GM21825 (cell line): ENCODE results near the gene FREM1.

Experiments used
- ATAC-seq: cut with Tn5 transposase; IDR thresholded peaks from one replicate; pipeline ENCODE4 v1.9.1; 2021; ENCODE audit warnings: mild to moderate bottlenecking, moderate library complexity; ENCODE audit not compliant: unreplicated experiment

FREM1 gene

DNA sequence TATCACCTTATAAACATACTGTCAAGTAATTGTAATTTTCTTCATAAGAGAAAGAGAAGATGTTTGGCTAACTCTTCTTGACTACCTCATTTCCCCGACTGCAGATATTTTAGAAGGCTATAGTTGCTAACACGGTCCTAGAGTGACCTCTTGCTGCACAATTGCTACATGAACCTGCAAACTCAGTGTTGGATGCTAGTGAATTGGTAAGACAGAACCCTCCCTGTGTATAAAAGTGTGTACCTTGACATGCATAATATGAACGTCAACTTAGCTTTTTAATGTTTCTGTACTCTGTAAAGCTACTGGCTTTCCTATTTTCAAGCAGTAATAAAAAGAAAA is 141.0 kb downstream of the FREM1 start:
- ATAC-seq, result peak; percentile 57

DNA sequence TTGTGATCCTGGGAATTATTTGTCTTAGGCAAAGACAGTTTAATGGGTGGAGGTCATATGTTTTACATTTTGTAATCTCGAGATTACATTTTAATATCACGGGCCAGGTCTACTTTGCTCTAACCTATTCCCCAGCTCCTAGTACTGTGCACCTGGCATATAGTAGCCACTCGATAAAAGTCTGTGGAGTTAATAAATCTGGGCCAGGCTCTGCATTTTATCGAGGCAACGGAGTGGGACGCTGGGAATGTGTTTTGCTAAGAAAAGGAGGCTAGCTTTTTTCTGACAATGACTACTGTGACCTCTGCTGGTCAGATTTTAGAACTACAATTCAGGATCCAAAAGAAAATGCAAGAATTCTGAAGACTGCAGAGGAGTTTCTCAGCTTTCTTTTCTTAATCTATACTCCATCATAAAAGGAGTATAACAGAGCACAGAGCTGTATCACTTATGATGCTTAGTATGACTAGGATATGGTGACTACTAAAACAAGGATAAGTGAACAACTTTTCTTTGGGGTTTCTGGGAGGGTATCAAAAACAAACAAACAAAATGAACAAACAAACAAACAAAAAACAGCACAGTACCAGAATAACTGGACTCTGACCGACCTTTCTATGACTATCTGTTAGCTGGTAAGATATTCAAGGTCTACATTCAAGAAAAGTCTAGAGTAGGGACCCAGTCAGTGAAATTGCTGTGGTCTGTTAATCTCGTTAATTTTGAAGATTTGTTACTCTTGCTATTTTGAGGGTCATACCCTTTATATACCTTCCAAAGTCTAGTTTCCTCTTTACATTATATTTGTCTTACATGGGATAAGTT is 141.6 kb downstream of the FREM1 start:
- ATAC-seq, result no peak

DNA sequence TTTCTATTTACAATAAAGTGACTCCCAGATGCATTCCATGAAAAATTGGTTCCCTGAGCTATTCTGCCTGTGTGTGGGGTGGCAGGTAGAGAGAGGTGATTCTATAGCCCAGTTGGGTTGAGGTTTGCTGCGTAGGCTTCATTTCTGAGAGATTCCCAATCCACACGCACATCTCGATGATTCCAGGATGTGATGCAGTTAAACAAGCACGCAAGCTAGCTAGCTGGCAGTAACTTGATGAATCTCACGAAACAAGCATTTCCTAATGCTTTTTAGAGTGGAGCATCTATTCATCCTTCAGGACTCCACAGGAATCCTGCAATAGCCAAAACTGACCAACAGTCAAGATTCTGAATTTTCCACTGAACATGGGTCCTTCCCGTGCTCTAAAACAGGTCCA is 143.9 kb downstream of the FREM1 start:
- no peak for ATAC-seq

DNA sequence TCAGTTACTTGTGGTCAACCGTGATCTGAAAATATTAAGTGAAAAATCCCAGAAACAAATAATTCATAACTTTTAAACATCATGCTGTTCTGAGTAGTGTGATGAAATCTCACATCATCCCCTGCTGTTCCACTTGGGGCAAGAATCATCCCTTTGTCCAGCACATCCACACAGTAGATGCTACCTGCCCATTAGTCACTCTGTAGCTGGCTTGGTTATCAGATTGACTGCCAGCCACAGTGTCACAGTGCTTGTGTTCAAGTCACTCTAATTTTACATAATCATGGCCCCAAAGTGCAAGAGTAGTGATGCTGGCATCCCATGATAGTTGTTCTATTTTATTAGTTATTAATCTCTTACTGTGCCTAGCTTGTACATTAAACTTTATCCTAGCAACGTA is 148.6 kb downstream of the FREM1 start:
- no peak for ATAC-seq

DNA sequence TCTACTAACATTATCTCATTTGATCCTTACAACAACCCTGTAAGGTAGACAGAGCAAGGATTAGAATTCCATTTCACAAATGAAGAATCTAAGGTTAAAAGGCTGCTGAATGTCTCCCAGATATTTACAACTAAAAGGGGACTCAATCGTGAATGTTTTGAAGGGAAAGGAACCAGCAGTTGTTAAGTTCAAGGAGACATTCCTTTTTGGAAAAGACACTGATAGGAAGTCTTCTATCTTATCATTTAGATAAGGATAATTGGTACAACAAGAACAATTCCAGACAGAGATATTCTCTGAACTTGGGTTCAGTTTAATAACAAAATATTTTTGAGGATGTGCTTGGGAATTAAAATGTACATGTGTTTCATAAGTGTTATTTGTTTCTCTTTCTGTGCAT is 150.2 kb downstream of the FREM1 start:
- no peak for ATAC-seq

DNA sequence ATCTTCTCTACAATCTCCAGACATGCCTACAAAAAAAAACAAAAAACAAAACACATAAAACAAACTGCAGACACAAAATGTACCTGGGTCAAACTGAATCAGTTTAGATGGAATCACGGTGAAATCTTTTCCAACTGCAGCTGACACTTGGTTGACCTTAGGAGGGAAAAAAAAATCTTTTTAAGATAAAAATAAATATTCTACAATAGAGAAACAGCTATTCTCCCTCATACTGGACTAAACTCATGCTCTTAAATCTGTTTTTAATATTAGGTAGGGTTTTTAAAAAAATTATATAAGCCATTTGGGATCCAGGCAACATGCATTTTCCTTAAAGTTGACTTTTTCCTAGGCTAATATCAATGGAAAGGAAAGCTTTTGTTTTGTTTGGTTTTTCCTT is 153.9 kb downstream of the FREM1 start:
- ATAC-seq, result no peak

DNA sequence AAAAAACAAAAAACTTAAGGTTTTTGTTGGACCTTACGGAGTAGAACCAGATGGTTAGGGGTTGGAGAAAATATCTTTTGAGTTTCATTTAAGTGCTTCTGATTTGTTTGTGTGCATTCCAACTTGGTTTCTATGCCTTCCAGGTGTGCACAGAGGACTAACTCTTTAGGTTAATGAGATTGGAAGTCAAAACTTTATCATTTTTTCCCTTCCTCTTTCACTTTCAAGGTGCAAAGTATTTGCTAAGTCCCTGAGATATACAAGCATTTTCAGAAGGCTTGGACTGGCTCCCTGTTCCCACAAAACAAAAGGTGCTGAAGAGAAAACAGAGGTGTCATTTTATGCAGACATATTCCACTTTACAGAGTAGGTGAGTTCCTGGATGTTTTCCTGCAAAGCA is 157.4 kb downstream of the FREM1 start:
- ATAC-seq, result no peak

DNA sequence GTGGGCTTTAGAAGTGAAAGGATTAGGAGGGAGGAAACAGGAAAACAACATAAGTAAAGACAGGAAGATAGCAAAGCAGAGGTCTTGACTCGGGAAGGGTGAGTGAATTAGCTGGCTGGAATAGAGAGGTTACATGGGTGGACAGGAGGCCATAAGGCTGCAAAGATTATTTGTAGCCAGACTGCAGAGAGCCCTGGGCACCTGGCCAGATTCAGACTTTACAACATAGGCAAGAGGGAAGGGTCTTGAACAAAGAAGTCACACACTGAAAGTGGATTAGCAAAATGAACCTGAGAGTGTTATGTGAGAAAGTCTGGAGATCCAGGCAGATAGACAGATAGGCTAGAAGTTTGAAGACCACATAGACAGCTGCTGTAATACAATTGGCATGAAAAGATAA is 158.0 kb downstream of the FREM1 start:
- ATAC-seq, result no peak

DNA sequence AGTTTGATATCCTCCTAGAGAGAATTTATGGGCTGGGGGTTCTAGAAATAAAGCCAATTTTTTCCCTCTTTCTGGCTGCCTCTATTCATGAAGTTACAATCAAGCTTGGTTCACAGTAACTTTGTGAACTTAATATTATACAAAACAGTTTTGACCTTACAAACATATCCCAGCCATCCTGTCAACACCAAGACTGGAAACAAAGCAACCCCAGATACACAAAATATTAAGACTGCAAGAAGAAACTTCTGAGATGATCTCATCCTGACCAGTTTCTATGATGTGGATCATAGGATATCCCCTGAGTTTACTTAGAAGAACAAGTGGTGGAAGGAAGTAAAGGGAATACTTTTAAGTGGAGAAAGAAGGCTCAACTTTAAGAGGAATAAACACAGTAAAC is 159.4 kb downstream of the FREM1 start:
- no peak for ATAC-seq

DNA sequence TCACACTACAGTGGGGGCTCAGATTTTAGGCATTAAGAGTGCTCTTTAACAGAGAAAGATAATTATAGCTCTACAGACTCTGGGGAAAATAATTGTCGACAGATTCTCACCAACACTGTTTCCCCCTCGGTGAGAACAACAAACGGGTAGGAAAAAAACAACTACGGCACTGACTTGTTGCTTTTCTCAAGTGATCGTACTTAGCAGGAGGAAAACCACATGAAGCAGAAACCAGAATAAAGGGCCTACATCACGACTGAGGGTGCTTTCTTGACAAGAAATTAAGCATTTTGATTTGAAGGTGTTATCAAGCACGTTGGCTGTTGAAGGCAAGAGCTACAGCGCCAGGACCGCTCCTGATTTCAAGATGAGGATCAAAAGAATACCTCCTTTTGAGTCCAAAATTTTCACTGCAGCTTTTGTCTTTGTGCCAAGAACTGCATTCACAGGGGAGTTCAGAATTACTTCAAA is 160.5 kb downstream of the FREM1 start:
- no peak for ATAC-seq

DNA sequence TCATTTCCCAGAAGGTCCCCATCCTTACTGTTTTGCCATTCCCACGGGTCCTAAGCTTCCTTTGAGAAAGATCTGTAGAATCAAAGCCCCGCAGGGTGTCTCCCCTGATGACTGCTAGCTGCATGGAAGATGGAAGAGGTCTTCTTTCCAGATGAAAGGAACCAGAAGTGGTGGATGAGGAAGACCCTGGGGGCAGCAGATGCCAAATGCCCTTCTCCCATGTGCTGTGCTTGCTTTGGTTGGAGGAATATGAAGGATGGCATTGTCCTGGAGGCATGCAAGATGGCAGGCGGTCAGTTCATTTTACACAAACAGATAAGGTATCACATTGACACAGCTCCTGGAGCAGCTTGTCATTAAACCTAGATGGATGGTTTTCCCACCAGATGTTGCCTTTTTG is 161.9 kb downstream of the FREM1 start:
- ATAC-seq, result no peak

DNA sequence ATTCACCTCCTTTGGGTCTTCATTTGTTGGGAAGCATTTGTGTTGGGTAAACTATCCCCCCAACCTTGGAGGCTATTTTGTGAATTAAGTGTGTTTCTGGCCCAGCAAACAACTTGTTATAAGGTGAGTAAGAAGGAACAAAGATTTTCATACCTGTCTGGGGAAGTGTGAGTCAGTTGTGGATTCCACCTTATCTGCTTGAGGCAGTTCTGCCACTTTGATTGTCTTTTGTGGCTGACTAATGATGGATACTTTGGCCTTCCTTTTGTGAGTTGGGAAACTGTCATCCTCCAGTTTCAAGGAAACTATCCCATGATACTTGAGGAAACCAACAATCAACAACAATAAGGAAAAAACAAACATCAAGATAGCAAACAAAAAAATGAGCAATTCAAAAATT is 163.1 kb downstream of the FREM1 start:
- no peak for ATAC-seq

DNA sequence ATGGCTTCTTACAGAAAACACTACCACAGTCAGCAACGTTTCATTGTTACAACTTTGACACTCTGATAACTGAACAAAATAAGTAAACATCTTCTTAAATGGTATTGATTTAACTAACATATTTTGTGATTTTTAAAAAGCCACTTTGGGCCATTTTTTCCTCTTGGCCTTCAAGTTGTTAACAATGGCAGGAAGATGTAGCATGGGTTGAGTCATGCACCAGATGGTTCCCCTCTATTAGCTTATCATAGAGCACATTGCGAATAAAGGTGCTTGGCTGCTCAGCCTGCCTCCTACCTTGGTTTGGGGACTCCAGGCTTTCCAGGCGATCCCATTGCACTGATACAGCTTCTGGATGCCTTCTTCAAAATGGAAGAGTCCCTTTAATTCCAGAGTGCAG is 163.6 kb downstream of the FREM1 start:
- no peak for ATAC-seq

DNA sequence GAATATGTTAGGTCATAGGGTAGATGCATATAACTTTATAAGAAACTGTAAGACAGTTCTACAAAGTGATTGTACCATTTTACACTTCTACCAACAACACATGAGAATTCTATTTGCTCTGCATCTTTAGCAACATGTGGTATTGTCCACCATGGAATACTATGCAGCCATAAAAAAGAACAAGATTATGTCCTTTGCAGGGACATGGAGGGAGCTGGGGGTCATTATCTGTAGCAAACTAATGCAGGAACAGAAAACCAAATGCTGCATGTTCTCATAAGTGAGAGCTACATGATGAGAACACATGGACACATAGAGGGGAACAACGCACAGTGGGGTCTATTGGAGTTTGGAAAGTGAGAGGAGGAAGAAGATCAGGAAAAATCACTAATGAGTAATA is 165.5 kb downstream of the FREM1 start:
- ATAC-seq, result no peak

DNA sequence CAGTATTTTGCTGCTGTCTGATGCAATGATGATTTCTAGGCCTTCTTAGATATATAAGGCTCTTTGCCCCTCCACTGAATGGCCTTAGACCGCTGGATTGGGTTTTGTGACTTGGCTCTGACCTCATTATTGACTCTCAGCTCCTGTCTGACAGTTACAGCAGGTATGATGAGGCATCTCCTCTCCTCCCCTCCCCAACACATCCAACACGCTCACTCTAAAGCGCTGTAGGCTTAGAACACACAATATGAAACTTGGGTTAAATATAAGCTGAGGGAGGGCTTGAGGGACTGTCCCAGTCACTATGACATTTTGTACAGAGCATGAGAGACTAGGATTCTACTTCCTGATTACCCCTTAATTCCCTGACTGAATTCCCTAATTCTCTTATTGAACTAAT is 168.9 kb downstream of the FREM1 start:
- peak; percentile 93 for ATAC-seq

DNA sequence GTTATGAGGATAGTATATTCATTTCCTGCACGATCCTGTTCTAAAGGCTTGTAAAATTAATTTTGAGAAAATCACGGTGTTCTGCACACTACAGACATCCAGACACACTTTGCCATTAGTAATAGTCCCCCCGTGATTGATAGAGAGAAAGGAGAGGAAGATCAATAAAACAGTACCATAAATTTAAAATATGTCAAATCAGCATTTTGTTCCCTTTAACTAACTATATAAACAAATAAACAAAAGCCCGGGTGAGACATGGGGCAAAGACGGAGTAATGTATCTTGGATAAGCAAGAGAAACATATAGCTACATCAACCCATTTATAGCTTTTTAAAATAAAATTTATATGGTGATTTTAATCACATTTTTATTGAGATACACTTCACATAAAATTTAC is 177.1 kb downstream of the FREM1 start:
- ATAC-seq, result no peak

DNA sequence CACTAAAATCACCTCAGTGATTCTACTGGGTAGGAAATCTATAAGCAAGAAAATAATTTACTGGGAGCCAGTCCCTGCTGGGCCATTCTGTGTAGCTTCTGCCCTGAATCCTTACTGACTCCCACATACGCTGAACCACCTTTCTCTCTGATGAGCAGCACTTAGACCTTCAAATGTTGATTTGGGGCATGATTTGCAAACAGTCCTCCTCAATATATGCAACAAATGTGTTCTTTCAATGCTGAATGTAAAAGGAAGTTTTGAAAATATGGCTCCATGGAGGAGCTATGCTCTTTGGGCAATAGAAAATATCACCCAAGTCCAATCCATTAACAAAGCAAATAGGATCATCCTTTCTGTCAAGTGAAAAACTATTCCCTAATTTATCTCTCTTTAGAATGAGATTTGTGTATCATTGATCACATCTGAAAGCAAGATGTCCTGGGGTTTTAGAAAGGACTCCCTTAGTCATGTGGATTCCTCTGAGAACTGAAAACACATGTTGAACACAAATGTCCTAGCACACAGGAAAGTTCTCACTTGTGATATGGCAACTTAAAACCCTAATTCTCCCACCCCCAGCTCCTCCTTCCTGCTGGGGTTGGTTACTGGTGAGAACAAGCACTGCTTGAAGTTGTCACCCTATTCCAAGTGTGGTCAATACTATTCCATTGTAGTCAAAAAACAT is 178.8 kb downstream of the FREM1 start:
- no peak for ATAC-seq

DNA sequence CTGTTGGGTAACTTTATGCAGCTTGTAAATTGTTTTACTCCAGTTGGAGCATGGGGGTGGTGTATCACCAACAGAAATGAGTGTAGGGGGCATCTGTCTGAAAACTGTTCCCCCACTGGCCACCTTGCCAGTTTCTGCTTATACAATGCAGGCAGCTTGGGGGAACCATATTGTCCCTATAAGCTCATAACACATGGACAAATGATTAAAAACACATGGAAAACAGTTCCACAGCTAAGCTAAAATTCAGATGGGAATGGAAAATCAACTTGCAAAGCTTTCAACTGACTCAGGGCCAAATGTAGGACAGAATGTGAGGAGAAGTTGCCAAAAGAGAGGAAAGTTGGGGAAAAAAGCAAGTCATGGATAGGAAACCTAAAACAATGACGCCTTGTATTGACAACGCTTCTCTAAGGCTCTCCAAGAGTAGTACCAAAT is 179.7 kb downstream of the FREM1 start:
- no peak for ATAC-seq

DNA sequence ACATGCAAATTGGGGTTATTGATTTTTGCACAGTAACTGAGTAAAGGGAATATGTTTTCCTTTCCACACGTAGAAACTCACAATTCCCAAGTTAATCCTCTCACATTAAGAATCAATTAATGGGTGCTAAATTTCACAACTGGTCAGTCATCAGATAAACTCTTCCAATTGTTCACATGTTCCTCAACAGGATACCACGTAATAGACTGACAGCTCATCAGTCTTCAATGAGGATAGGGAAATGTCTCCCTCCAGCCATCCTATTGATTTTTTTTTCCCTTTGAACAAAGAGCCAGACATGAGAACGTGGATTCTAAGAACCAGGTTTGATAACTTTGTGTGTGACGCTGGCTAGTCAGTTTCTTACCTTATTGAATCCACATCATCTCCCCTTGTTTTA is 186.9 kb downstream of the FREM1 start:
- no peak for ATAC-seq

DNA sequence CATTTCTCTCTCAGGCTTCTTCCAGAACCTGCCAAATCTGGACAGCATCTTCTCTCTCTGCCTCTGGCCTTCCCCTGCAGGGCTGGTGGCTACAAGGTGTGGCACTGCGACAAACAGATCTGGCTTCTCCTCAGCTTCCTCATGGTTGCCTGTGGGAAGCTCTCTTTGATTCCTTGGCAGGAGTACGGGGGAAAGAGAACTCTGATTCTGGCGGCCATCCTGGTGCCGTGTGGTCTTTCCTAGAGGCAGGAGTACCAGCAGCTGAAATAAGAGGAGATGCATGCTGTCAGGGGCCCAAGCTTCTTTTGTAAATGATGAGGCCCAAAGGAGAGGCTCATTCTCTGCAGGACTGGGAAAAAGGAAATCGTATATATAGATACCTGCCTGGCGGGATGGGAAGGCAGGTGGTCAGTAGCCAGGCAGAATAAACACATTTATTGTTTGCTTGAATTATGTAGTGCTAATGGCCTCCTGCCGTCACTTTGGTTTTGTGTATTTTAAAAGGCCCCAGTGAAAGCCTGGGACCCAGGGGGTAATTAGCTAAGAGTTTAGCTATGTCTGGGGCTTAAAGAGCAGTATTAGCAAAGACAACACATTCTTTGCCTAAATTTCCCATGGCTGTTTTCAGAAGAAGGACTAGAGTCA is 187.7 kb downstream of the FREM1 start, which contains the start of gene CER1:
Gene CER1, minus strand, starts transcription at position 343 of the 645 bp plus-strand sequence. Its CDS starts 61 bp downstream, at position 282.
- ATAC-seq, result no peak

DNA sequence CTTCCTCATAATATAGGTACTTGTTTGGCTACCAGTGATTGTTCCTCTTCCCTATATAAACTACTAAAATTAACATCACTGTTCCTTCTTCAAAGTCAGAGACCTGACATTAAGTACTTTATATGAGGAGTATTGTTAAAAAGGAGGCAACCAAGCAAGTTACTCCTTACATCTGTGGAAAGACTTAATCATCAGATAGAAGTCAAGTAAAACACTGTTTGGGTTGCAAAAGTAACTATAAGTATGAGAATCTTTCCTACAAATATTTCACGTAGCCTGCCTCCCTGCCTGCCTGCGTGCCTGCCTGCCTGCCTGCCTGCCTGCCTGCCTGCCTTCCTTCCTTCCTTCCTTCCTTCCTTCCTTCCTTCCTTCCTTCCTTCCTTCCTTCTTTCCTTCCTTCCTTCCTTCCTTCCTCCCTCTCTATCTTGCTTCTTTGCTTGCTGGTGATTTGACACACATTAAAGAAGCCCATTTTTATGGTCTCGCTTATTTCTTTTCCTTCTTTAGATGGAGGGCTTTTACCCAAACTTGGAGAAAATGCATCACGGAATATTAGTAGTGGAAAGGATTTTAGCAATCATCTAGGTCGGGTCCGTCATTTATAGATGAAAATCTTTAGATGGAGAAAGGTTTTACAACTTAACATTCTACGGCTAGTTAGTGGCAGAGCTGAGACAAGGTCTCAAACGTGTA is 190.9 kb downstream of the FREM1 start:
- ATAC-seq, result no peak
